NCI-H187 (cell line): ENCODE results near the gene ZNF143.

ENCODE experiments used
- DNase-seq, 2 experiments: peaks; one replicate each; lab custom pipeline; 2025; lab: John Stamatoyannopoulos, UW

ZNF143 gene

DNA sequence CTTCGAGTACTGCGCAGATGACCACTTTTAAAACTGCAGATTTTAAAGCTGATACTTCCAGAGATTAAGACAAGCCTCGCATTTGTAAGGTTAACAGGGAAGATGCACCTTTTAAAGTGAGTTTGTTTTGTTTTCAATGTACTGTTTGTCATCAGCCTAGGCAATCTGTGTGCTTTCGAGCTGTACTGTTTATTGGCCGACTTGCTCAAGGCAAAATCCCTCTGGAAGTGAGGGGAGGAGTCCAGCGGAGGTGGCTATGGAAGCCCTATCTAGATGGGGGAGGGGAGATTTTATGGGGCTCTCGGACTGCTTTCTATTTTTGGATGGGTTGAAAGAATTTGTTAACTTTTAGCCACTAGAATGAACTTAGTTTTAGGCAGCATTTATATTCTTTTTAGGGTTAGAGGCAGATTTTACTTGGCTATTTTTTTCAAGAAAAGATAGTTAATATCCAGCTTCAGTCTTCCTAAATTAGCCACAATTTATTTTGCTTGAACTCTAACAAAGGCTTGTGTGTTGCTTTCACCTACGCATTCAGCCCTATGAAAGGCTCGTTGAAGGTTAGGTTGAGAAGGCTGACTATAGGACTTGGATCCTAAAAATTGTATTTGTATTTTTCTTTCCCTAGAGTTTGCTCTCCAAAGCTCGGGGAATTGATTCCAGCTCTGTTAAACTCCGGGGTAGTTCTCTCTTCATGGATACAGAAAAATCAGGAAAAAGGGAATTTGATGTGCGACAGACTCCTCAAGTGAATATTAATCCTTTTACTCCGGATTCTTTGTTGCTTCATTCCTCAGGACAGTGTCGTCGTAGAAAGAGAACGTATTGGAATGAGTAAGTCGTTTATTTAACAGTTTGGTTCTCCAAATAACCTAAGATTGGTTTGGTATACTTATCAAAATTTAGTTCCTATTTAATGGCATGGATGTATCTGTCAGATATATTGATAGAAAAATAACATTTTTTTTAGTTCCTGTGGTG, 114.7 kb downstream of the ZNF143 start:
- peak in 1 of 2 experiments; percentile 61 for DNase-seq

DNA sequence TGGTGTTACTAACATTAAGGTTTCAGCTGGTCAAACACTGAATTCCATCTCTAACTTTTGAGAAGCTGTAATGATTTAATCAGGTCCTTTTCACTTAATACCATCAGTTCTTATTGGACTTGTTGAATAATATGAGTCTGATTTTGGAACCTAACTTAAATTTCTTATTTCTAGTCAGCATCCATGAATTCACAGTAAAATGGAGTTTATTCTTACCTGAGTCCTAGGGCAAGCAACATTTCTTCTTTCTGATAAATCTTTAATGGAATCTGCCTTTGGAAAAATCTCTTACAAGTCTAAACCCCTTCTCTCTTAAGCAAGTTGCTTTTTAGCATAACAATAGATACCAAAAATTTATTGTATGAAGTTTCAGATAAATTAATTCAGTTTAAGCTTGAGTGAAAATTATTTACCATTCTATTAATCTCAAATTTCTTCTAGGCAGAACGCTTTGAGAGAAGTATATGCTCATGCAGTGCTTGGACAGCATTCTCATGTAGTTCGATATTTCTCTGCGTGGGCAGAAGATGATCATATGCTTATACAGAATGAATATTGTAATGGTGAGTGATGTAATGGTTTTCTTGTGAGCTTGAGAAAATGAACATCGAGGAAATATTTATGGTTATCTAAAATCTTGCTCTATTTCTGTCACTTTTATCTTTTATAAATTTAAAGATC, 116.0 kb downstream of the ZNF143 start:
- no peak for DNase-seq

DNA sequence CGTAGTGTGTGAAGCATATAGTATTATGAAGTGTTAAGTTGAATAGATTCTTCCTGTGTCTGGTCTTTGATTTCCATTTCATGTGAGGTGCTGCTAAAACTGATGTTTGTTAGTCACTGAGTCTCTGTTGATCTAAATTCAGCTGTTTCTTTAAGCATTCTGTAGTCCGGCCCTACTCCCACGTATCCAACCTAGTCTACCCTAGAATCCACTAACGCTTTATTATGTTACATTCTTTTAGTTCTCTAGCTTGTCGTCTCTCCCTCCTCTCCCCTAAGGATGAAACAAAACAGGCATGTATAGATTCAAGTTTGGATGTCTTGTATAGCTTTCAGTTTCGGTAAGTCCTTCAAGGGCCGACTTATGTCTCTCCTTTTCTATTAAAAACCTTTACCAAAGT, 116.7 kb downstream of the ZNF143 start:
- DNase-seq = no peak
